ENCODE results near the gene FOXN3.

Gene FOXN3

DNA sequence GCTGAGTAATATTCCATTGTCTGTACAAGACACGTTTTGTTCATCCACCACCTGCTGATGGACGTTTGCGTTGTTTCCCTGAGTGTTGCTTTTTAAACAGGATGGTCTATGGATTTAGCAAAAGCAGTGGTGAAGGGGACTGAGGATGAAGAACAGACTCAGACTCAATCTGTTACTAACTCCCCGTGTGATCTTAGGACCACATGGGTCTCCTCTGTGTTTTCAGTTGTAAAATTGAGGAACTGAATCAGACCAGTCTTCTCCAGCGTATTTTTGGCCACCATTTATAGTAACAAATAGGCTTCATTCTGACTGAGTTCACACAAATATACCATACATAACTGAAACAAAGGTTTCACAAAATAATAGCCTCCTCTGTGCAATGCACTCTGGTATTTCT is 85.6 kb downstream of the FOXN3 start:
- TF ChIP-seq, protein P1, sequence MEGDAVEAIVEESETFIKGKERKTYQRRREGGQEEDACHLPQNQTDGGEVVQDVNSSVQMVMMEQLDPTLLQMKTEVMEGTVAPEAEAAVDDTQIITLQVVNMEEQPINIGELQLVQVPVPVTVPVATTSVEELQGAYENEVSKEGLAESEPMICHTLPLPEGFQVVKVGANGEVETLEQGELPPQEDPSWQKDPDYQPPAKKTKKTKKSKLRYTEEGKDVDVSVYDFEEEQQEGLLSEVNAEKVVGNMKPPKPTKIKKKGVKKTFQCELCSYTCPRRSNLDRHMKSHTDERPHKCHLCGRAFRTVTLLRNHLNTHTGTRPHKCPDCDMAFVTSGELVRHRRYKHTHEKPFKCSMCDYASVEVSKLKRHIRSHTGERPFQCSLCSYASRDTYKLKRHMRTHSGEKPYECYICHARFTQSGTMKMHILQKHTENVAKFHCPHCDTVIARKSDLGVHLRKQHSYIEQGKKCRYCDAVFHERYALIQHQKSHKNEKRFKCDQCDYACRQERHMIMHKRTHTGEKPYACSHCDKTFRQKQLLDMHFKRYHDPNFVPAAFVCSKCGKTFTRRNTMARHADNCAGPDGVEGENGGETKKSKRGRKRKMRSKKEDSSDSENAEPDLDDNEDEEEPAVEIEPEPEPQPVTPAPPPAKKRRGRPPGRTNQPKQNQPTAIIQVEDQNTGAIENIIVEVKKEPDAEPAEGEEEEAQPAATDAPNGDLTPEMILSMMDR (IDR thresholded peaks at IDR 0.05; ENCODE audit: low read depth, low read length): no peak
- no peak for DNase-seq (ENCODE audit: extremely low read depth, low read depth)

DNA sequence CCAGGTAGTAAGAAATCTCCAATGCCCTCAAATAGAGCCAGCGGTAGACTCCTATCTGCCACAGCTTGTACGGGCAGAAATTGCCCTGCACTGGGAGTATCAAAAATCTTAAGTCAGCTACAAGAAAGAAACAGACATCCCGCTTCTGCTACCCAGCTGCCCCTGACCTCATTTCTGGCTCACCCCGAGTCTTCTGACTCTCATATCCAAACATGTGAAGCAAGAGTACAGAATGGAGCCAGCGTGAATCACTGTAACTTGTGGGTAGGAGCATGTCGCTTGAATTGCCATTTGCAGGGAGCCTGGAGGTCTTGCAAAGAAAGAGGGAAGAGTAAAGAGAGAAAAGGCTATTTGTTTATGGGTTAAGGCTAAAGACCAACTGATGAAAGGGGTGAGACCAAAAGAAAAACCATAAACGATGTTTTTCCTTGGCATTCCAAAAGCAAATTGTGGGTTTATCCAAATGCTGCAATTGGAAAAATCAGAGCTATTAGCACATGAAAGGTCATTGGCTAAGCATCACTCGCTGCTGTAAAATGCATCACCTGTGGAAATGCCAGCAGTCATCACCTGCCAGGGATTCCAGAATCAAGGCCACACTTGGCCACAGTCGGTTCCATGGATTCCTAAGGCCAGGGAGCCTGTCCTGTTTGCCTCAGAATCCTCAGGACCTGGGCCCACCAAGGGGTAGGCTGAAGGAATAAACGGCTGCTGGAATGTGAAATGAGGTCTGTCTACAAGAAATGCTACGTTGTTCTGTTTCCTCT is 86.6 kb downstream of the FOXN3 start:
- DNase-seq (ENCODE audit: extremely low read depth, low read depth): peak; percentile 59
- TF ChIP-seq, protein P1 (IDR thresholded peaks at IDR 0.05; ENCODE audit: low read depth, low read length): no peak

DNA sequence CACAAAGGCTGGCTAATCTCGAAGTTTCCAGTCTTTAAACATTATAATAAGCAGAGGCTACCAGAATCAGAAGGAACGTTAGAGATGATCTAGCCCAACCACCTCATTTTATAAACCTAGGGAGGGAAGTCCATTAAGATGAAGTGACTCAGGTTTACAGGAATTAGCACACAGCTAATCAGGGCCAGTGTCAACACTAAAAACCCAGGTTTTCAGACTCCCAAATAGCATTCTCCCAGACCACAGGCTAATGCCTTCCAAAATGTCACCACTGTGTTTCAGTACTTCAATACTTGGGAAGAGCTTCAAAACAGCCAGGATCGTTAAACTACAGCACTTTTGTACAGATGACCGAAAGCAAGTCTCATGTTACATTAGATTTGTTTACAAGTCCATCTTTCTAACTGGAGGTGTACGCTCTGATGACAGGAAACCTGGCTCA is 89.2 kb downstream of the FOXN3 start:
- DNase-seq (ENCODE audit: extremely low read depth, low read depth): no peak
- TF ChIP-seq, protein P1 (IDR thresholded peaks at IDR 0.05; ENCODE audit: low read depth, low read length): no peak

DNA sequence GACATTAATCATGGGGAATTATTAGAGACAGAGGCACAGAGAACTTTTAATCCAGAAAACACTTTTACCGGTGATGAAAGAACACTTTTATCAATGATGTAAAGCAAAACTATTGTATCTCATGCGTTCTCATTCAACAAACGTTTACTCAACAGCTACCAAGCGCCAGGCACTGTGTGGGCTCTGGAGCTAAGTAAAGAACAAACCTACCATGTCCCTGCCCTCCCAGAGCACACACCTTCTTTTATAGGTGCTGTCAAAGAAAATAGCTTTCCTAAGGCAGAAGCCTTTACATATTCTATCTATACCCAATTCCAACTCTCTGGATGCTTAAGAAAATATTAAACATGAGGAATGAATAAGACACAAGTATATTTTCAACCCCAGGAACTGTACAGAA is 91.1 kb downstream of the FOXN3 start:
- DNase-seq (ENCODE audit: extremely low read depth, low read depth): no peak
- TF ChIP-seq, protein P1 (IDR thresholded peaks at IDR 0.05; ENCODE audit: low read depth, low read length): no peak

DNA sequence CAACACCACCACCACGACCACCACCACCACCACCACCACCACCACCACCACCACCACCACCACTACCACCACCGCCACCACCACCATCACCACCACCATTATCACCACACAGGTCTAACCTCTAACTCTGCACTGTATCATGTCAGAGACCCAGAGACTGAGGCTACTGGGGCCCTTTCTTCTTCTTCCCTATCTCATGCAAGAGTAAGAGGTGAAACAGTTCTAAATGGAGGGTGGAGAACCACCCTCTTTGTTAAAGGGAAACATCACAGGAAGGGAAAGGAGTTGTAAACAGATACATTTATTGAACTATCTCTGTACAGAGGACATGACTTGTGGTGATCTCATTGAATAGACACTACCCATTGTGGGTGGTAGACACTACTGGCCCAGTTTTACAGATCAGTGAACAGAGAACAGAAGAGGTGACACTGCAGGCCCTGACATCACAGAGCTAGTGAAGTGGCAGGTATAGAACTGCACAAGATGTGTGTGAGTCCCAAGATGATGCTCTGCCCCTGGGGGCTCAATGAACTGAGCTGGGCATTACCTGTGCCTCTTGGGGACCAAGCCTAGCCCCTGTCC is 91.6 kb downstream of the FOXN3 start:
- TF ChIP-seq, protein P1 (IDR thresholded peaks at IDR 0.05; ENCODE audit: low read depth, low read length): no peak

DNA sequence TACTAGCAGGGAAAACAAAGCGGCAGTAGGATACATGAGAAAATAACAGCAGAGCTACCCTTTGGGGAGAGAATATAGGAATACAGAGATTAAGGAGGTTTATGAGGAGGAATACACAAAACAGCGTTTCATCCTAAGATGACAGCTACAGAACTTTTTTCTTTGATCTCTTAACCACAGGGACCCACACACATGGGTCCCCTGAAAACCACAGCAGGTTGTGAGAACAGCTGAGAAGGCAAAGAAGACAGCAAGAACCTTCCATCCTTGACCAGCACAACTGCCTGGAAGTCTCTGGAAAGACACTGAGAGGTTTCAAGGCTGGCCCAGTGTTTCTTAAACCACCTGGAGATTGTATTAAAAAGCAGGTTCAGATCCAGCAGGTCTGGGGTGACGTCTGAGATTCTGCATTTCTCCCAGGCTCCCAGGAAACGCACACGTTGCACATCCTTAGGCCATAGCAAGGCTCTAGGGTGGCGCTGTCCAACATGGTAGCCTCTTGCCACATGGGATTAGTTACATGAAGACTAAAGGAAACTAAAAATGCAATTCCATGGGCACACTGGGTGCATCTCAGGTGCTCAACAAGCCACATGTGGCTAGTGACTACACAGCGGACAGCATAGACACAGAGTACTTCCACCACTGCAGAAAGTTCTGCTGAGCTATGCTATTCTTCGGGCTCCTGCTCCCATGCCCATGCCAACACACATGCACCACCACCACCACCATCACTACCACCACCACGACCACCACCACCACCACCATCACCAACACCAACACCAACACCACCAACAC is 92.3 kb downstream of the FOXN3 start:
- no peak for DNase-seq (ENCODE audit: extremely low read depth, low read depth)
- TF ChIP-seq, protein P1 (IDR thresholded peaks at IDR 0.05; ENCODE audit: low read depth, low read length): no peak

More for the DNA sequence above, 91.6 kb downstream of the FOXN3 start:
- DNase-seq (ENCODE audit: extremely low read depth, low read depth): no peak
